Panc1 (cell line): ENCODE results near the gene DHH.

Experiments
- CTCF ChIP-seq: fragments of 450-650 bp; IDR thresholded peaks from 2 replicates; pipeline ENCODE4 v1.5.1; 2017; ENCODE audit warnings: mild to moderate bottlenecking
- POLR2AphosphoS5 ChIP-seq: IDR thresholded peaks from 2 replicates; pipeline ENCODE4 v1.6.1; 2012; ENCODE audit warnings: mild to moderate bottlenecking, low read depth, low read length, moderate library complexity
- REST ChIP-seq, 2 experiments: IDR thresholded peaks; 2 replicates each; pipeline ENCODE4 v1.6.1; 2011 to 2012; ENCODE audit warnings: low read depth in 2 of 2, control low read depth in 1 of 2, low read length in 1 of 2, mild to moderate bottlenecking in 1 of 2, moderate library complexity in 1 of 2; ENCODE audit not compliant: insufficient read depth in 1 of 2
- TCF7L2 ChIP-seq: IDR thresholded peaks from 2 replicates; pipeline ENCODE4 v1.6.1; 2011; ENCODE audit warnings: mild to moderate bottlenecking, low read depth, low read length, inconsistent platforms

GRCh38 chr12:49070971-49071370, 23.6 kb downstream of the DHH start:
- TF ChIP-seq TCF7L2 = no peak
- no peak for TF ChIP-seq CTCF
- TF ChIP-seq REST (IDR thresholded peaks at IDR 0.05; ENCODE audit: insufficient read depth in 1 of 2, low read depth in 2 of 2, low read length in 1 of 2) = no peak
- no peak for TF ChIP-seq POLR2AphosphoS5
